Mesothelial cell of epicardium (in vitro differentiated cells): Measurements from ENCODE around the gene SP100. TPM values are rescaled to one million over a fixed set of nuclear protein-coding genes. Genes with fewer than 3 reads are reported as not detected.

Experiments used
- DNase-seq, 2 experiments: peaks; one replicate each; pipeline ENCODE4 v3.0.0; 2021; ENCODE audit warnings: low spot score in 2 of 2; ENCODE audit not compliant: unreplicated experiment in 2 of 2
- H3K27ac Mint-ChIP-seq: 2 replicates; pipeline ENCODE4 v1.8.0; 2021; ENCODE audit warnings: mixed read lengths
- H3K27me3 Mint-ChIP-seq: 2 replicates; pipeline ENCODE4 v1.8.0; 2021; ENCODE audit warnings: low read depth, mixed read lengths
- H3K36me3 Mint-ChIP-seq: 2 replicates; pipeline ENCODE4 v1.8.0; 2021; ENCODE audit warnings: mixed read lengths
- H3K4me1 Mint-ChIP-seq: 2 replicates; pipeline ENCODE4 v1.8.0; 2021; ENCODE audit warnings: mixed read lengths
- H3K4me3 Mint-ChIP-seq: 2 replicates; pipeline ENCODE4 v1.8.0; 2021; ENCODE audit warnings: mild to moderate bottlenecking, moderate library complexity, mixed read lengths
- H3K9me3 Mint-ChIP-seq: 2 replicates; pipeline ENCODE4 v1.8.0; 2021; ENCODE audit warnings: mixed read lengths
- CTCF ChIP-seq: fragments of 200-600 bp; sonication (generic); IDR thresholded peaks from one replicate; pipeline ENCODE4 v1.5.0; 2021; ENCODE audit warnings: antibody characterized with exemption; ENCODE audit not compliant: unreplicated experiment
- total RNA-seq: library from RNA; stranded (reverse); gene quantifications from 3 replicates; pipeline ENCODE4 v1.2.1, GENCODE V29; 2021

Gene SP100
- total RNA-seq, 1 donor from 2014 or later: 52.0 TPM

GRCh38 chr2:230444832-230445231, 28.8 kb downstream of the SP100 start:
- no peak overlapping the region for H3K4me3 Mint-ChIP-seq
- H3K27me3 Mint-ChIP-seq: no peaks in the 10 kb centered on the region
- H3K9me3 Mint-ChIP-seq: no peaks in the 10 kb centered on the region
- no peak for DNase-seq
- no peaks in the 10 kb centered on the region for H3K4me1 Mint-ChIP-seq
- peaks cover 29% of the 10 kb centered on the region for H3K36me3 Mint-ChIP-seq
- no peak for TF ChIP-seq CTCF
- no peak overlapping the region for H3K27ac Mint-ChIP-seq

GRCh38 chr2:230447036-230447435, 31.0 kb downstream of the SP100 start:
- H3K27ac Mint-ChIP-seq: no peak overlapping the region
- H3K36me3 Mint-ChIP-seq: peaks cover 32% of the 10 kb centered on the region
- H3K4me3 Mint-ChIP-seq: no peak overlapping the region
- H3K4me1 Mint-ChIP-seq: no peaks in the 10 kb centered on the region
- peaks cover 4% of the 10 kb centered on the region for H3K9me3 Mint-ChIP-seq
- DNase-seq: no peak
- H3K27me3 Mint-ChIP-seq: no peaks in the 10 kb centered on the region
- TF ChIP-seq CTCF: no peak

GRCh38 chr2:230447455-230448451, 31.8 kb downstream of the SP100 start:
- H3K27ac Mint-ChIP-seq: no peak overlapping the region
- TF ChIP-seq CTCF: no peak
- no peak for DNase-seq
- no peaks in the 10 kb centered on the region for H3K4me1 Mint-ChIP-seq
- H3K9me3 Mint-ChIP-seq: peaks cover 4% of the 10 kb centered on the region
- H3K27me3 Mint-ChIP-seq: no peaks in the 10 kb centered on the region
- H3K4me3 Mint-ChIP-seq: no peak overlapping the region
- H3K36me3 Mint-ChIP-seq: peaks cover 36% of the 10 kb centered on the region

GRCh38 chr2:230449901-230450467, 34.0 kb downstream of the SP100 start:
- Mint-ChIP-seq H3K27ac (no peak overlapping the region), H3K4me3 (no peak overlapping the region), H3K4me1 (no peaks in the 10 kb centered on the region), H3K27me3 (no peaks in the 10 kb centered on the region), H3K36me3 (peaks cover 38% of the 10 kb centered on the region), H3K9me3 (peaks cover 17% of the 10 kb centered on the region)
- no peak for DNase-seq
- no peak for TF ChIP-seq CTCF

- TF ChIP-seq CTCF: no peak
- Mint-ChIP-seq H3K27ac (no peak overlapping the region), H3K27me3 (no peaks in the 10 kb centered on the region), H3K4me3 (no peak overlapping the region), H3K4me1 (no peaks in the 10 kb centered on the region), H3K36me3 (peaks cover 38% of the 10 kb centered on the region), H3K9me3 (peaks cover 32% of the 10 kb centered on the region)
- DNase-seq: no peak
These were observed 37.0 kb downstream of the SP100 start for GRCh38 chr2:230453006-230453405.
